IPS-18c (cell line): ENCODE results near the gene SPAG5.

Source experiments
- H3K4me3 ChIP-seq: 2 replicates; pipeline ENCODE4 v1.7.0; 2013; ENCODE audit warnings: low read depth, mild to moderate bottlenecking, low read length, moderate library complexity; ENCODE audit not compliant: insufficient read depth
- H3K9me3 ChIP-seq: one replicate; pipeline ENCODE4 v1.6.1; 2013; ENCODE audit warnings: mild to moderate bottlenecking, low read length, moderate library complexity; ENCODE audit not compliant: control insufficient read depth, insufficient read depth

The SPAG5 gene

GRCh38 chr17:28553000-28553505, 45.8 kb downstream of the SPAG5 start:
- Histone ChIP-seq H3K9me3 (no peaks in the 10 kb centered on the region), H3K4me3 (no peak overlapping the region)

GRCh38 chr17:28552176-28552999, 46.4 kb downstream of the SPAG5 start, which contains the start of gene UNC119:
Gene UNC119, minus strand, starts transcription at chr17:28552624. Its CDS starts 67 bp downstream, at chr17:28552557.
- H3K9me3 ChIP-seq: no peaks in the 10 kb centered on the region
- H3K4me3 ChIP-seq: peak within 1 kb of the TSS; percentile 84

GRCh38 chr17:28551421-28552175, 47.2 kb downstream of the SPAG5 start:
- Histone ChIP-seq H3K9me3 (no peaks in the 10 kb centered on the region), H3K4me3 (peak overlapping the region; percentile 84)

- H3K4me3 ChIP-seq: no peak overlapping the region
These were observed 48.0 kb downstream of the SPAG5 start for GRCh38 chr17:28550858-28551257.

GRCh38 chr17:28549236-28550132, 49.3 kb downstream of the SPAG5 start:
- Histone ChIP-seq H3K9me3 (peaks cover 2% of the 10 kb centered on the region), H3K4me3 (no peak overlapping the region)

More at GRCh38 chr17:28550858-28551257, 48.0 kb downstream of the SPAG5 start:
- H3K9me3 ChIP-seq: peaks cover 2% of the 10 kb centered on the region

- Histone ChIP-seq H3K4me3 (no peak overlapping the region), H3K9me3 (peaks cover 2% of the 10 kb centered on the region)
These were observed 50.3 kb downstream of the SPAG5 start for GRCh38 chr17:28548417-28549130.

- H3K9me3 ChIP-seq: peaks cover 2% of the 10 kb centered on the region
- H3K4me3 ChIP-seq: no peak overlapping the region
These were observed 51.0 kb downstream of the SPAG5 start for GRCh38 chr17:28547623-28548416.

GRCh38 chr17:28547096-28547622, 51.7 kb downstream of the SPAG5 start:
- Histone ChIP-seq H3K4me3 (no peak overlapping the region), H3K9me3 (peaks cover 2% of the 10 kb centered on the region)

GRCh38 chr17:28545787-28546415, 52.9 kb downstream of the SPAG5 start:
- H3K9me3 ChIP-seq: peaks cover 2% of the 10 kb centered on the region
- no peak overlapping the region for H3K4me3 ChIP-seq

- H3K4me3 ChIP-seq: no peak overlapping the region
These were observed 53.7 kb downstream of the SPAG5 start for GRCh38 chr17:28545141-28545503.

GRCh38 chr17:28544402-28545140, 54.3 kb downstream of the SPAG5 start:
- Histone ChIP-seq H3K4me3 (no peak overlapping the region), H3K9me3 (peaks cover 2% of the 10 kb centered on the region)

More at GRCh38 chr17:28545141-28545503, 53.7 kb downstream of the SPAG5 start:
- H3K9me3 ChIP-seq: peaks cover 2% of the 10 kb centered on the region

GRCh38 chr17:28541439-28541838, 57.4 kb downstream of the SPAG5 start:
- Histone ChIP-seq H3K4me3 (no peak overlapping the region), H3K9me3 (peaks cover 2% of the 10 kb centered on the region)

GRCh38 chr17:28540231-28540630, 58.6 kb downstream of the SPAG5 start:
- no peak overlapping the region for H3K4me3 ChIP-seq
- H3K9me3 ChIP-seq: no peaks in the 10 kb centered on the region

- H3K4me3 ChIP-seq: no peak overlapping the region
- H3K9me3 ChIP-seq: no peaks in the 10 kb centered on the region
These were observed 60.4 kb downstream of the SPAG5 start for GRCh38 chr17:28538296-28538895.
